Measurements from ENCODE around the gene GNB1L.

GNB1L gene

DNA sequence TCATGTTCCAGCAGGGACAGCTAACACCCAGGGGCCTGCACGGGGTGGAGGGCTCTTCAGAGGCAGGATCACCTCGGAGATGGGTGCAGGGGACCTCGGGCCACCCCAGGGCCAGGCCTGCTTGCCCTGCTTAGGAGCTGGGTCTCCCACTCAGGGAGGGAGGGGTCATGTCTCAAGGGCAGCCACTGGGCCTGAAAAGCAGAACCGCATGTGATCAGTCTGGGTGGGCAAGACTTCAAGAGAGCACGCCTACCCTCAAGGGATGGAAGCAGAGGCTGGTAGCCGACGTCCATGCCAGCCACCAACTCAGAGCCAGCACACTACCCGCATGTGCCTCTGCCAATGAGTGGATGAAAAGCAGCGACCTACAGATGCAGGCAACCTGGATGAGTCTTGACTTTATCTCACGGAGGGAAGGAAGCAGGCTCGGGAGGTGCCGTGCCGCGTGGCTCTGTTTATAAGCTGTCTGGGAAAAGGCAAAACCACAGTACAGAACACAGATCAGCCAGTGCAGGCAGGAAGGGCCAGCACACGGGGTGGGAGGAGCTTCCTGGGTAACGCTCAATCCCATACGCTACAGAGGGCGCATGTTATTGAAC lies 78.1 kb downstream of the GNB1L start:
- 80% methylated on average over 15 of the region's 18 CpGs for WGBS

DNA sequence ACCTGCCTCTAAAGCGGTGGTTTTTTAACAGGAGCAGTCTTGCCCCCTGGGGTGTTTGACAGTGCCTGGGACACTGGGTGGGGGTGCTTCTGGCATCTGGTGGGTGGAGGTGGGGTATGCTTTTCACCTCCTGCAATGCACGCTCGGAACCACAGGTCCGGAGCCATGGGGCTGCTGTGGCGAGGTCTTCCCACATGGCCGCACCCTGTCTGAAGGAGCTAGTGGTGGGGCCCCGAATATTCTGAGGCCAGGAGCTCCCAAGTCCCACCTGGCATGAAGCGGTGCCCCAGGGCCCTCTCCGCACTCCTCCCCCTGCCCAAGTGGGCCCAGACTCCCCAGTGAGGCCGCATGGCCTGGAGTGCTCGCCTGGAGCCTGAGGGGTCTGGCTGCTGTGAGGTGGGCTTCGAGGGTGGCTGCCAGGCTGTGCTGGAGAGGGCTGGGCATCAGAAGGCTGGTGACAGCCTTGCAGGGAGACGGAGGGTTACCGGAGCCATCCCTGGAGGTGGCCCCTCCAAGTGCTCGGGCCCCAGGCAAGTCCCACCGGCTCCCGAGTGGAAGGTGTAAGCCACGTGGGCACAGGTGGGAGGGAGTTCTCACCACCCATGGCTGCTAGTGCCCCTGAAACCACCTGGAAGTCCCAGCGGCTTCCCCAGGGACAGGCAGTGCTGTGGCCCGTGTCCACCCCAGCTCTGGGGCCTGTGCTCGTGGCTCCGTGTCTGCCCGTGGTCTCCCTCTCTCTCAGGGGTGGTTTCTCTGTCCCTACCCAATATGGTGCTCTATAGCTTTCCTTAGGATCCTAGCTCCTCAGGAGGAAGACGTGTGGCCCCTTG lies 79.0 kb downstream of the GNB1L start:
- no peak overlapping the region for H3K4ac ChIP-seq (ENCODE audit: low read depth in 1 of 2, low read length in 2 of 2)
- peak overlapping the region; percentile 61 for H4K91ac ChIP-seq (ENCODE audit: low read length)
- H4K8ac ChIP-seq (ENCODE audit: low read length) = no peak overlapping the region
- H2AFZ ChIP-seq (ENCODE audit: low read depth, low read length) = no peak overlapping the region
- H3K9me3 ChIP-seq (ENCODE audit: control insufficient read depth, low read length) = no peaks in the 10 kb centered on the region
- no peaks in the 10 kb centered on the region for H3K36me3 ChIP-seq (ENCODE audit: control insufficient read depth in 1 of 2, insufficient read depth in 2 of 2, low read depth in 1 of 2, low read length in 2 of 2)
- H3K18ac ChIP-seq (ENCODE audit: low read depth in 1 of 2, low read length in 2 of 2) = no peak overlapping the region
- no peak overlapping the region for H3K14ac ChIP-seq (ENCODE audit: low read length in 2 of 2)
- no peak overlapping the region for H3K23ac ChIP-seq (ENCODE audit: low read length in 2 of 2)
- H2AK5ac ChIP-seq (ENCODE audit: low read length, severe bottlenecking) = no peak overlapping the region
- H2BK15ac ChIP-seq (ENCODE audit: low read depth, poor library complexity, severe bottlenecking) = no peak overlapping the region
- no peak overlapping the region for H2BK120ac ChIP-seq (ENCODE audit: low read depth, low read length)
- H3K4me1 ChIP-seq (ENCODE audit: control insufficient read depth, insufficient read depth, low read depth, low read length) = no peaks in the 10 kb centered on the region
- H3K4me2 ChIP-seq (ENCODE audit: low read length, poor library complexity, severe bottlenecking) = no peak overlapping the region
- H3K27ac ChIP-seq (ENCODE audit: low read length, poor library complexity, severe bottlenecking) = no peak overlapping the region
- H3K79me1 ChIP-seq (replicated peaks; ENCODE audit: low read length, poor library complexity, severe bottlenecking) = no peaks in the 10 kb centered on the region
- WGBS = 86% methylated on average over 22 of the region's 24 CpGs
- H2BK5ac ChIP-seq (ENCODE audit: low read depth, low read length, poor library complexity, severe bottlenecking) = no peak overlapping the region
- no peak overlapping the region for H2BK12ac ChIP-seq (ENCODE audit: low read length in 2 of 2)
- peaks cover 52 to 59% of the 10 kb centered on the region in 2 experiments for H3K27me3 ChIP-seq (ENCODE audit: control insufficient read depth in 1 of 2, insufficient read depth in 1 of 2, low read length in 2 of 2)
- DNase-seq = no peak
- H3K9ac ChIP-seq (ENCODE audit: low read length) = no peak overlapping the region
- H3K4me3 ChIP-seq (ENCODE audit: insufficient read depth in 1 of 2, low read depth in 1 of 2, low read length in 2 of 2) = no peak overlapping the region

More for the DNA sequence above, 78.1 kb downstream of the GNB1L start:
- no peak overlapping the region for H4K8ac ChIP-seq (ENCODE audit: low read length)
- H3K4me3 ChIP-seq (ENCODE audit: insufficient read depth in 1 of 2, low read depth in 1 of 2, low read length in 2 of 2) = no peak overlapping the region
- H3K4me1 ChIP-seq (ENCODE audit: control insufficient read depth, insufficient read depth, low read depth, low read length) = no peaks in the 10 kb centered on the region
- H2BK15ac ChIP-seq (ENCODE audit: low read depth, poor library complexity, severe bottlenecking) = no peak overlapping the region
- no peak overlapping the region for H3K4me2 ChIP-seq (ENCODE audit: low read length, poor library complexity, severe bottlenecking)
- H4K91ac ChIP-seq (ENCODE audit: low read length) = no peak overlapping the region
- H3K27me3 ChIP-seq (ENCODE audit: control insufficient read depth in 1 of 2, insufficient read depth in 1 of 2, low read length in 2 of 2) = peaks cover 44 to 50% of the 10 kb centered on the region in 2 experiments
- no peak overlapping the region for H2AFZ ChIP-seq (ENCODE audit: low read depth, low read length)
- no peak overlapping the region for H2AK5ac ChIP-seq (ENCODE audit: low read length, severe bottlenecking)
- no peak overlapping the region for H2BK5ac ChIP-seq (ENCODE audit: low read depth, low read length, poor library complexity, severe bottlenecking)
- H2BK120ac ChIP-seq (ENCODE audit: low read depth, low read length) = no peak overlapping the region
- no peak overlapping the region for H3K27ac ChIP-seq (ENCODE audit: low read length, poor library complexity, severe bottlenecking)
- no peak overlapping the region for H3K4ac ChIP-seq (ENCODE audit: low read depth in 1 of 2, low read length in 2 of 2)
- peaks cover 1% of the 10 kb centered on the region for H3K9me3 ChIP-seq (ENCODE audit: control insufficient read depth, low read length)
- DNase-seq = peak; percentile 34
- no peaks in the 10 kb centered on the region for H3K79me1 ChIP-seq (replicated peaks; ENCODE audit: low read length, poor library complexity, severe bottlenecking)
- no peak overlapping the region for H3K18ac ChIP-seq (ENCODE audit: low read depth in 1 of 2, low read length in 2 of 2)
- H2BK12ac ChIP-seq (ENCODE audit: low read length in 2 of 2) = no peak overlapping the region
- peak overlapping the region in 1 of 2 experiments; percentile 55 for H3K23ac ChIP-seq (ENCODE audit: low read length in 2 of 2)
- H3K14ac ChIP-seq (ENCODE audit: low read length in 2 of 2) = peak overlapping the region in 1 of 2 experiments; percentile 46
- no peaks in the 10 kb centered on the region for H3K36me3 ChIP-seq (ENCODE audit: control insufficient read depth in 1 of 2, insufficient read depth in 2 of 2, low read depth in 1 of 2, low read length in 2 of 2)
- no peak overlapping the region for H3K9ac ChIP-seq (ENCODE audit: low read length)

DNA sequence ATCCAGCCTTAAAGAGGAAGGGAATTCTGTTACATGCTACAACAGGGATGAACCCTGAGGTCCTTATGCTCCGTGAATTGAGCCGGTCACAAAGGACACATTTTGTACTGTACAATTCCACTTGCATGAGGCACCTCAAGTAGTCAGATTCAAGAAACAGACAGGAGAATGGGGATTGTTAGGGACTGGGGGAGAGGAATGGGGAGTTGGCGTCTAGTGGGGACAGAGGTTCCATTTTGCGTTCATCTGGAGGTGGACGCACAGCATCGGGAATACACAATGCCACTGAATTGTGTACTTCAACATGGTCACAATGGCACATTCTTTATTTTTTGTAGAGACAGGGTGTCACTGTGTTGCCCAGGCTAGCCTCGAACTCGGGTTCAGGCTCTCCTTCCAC lies 80.0 kb downstream of the GNB1L start:
- no peak for DNase-seq
- H4K91ac ChIP-seq (ENCODE audit: low read length) = no peak overlapping the region
- H3K9me3 ChIP-seq (ENCODE audit: control insufficient read depth, low read length) = no peaks in the 10 kb centered on the region
- H3K18ac ChIP-seq (ENCODE audit: low read depth in 1 of 2, low read length in 2 of 2) = no peak overlapping the region
- no peak overlapping the region for H3K4ac ChIP-seq (ENCODE audit: low read depth in 1 of 2, low read length in 2 of 2)
- H2BK12ac ChIP-seq (ENCODE audit: low read length in 2 of 2) = no peak overlapping the region
- H3K23ac ChIP-seq (ENCODE audit: low read length in 2 of 2) = no peak overlapping the region
- no peak overlapping the region for H3K9ac ChIP-seq (ENCODE audit: low read length)
- H2AFZ ChIP-seq (ENCODE audit: low read depth, low read length) = no peak overlapping the region
- H2BK120ac ChIP-seq (ENCODE audit: low read depth, low read length) = no peak overlapping the region
- H3K4me1 ChIP-seq (ENCODE audit: control insufficient read depth, insufficient read depth, low read depth, low read length) = no peaks in the 10 kb centered on the region
- no peak overlapping the region for H3K27ac ChIP-seq (ENCODE audit: low read length, poor library complexity, severe bottlenecking)
- no peak overlapping the region for H2BK15ac ChIP-seq (ENCODE audit: low read depth, poor library complexity, severe bottlenecking)
- no peaks in the 10 kb centered on the region for H3K79me1 ChIP-seq (replicated peaks; ENCODE audit: low read length, poor library complexity, severe bottlenecking)
- no peak overlapping the region for H3K4me3 ChIP-seq (ENCODE audit: insufficient read depth in 1 of 2, low read depth in 1 of 2, low read length in 2 of 2)
- 95% methylated on average over 6 of the region's 8 CpGs for WGBS
- H3K27me3 ChIP-seq (ENCODE audit: control insufficient read depth in 1 of 2, insufficient read depth in 1 of 2, low read length in 2 of 2) = peaks cover 56 to 67% of the 10 kb centered on the region in 2 experiments
- no peak overlapping the region for H3K4me2 ChIP-seq (ENCODE audit: low read length, poor library complexity, severe bottlenecking)
- H2BK5ac ChIP-seq (ENCODE audit: low read depth, low read length, poor library complexity, severe bottlenecking) = no peak overlapping the region
- no peak overlapping the region for H2AK5ac ChIP-seq (ENCODE audit: low read length, severe bottlenecking)
- no peak overlapping the region for H3K14ac ChIP-seq (ENCODE audit: low read length in 2 of 2)
- H4K8ac ChIP-seq (ENCODE audit: low read length) = no peak overlapping the region
- H3K36me3 ChIP-seq (ENCODE audit: control insufficient read depth in 1 of 2, insufficient read depth in 2 of 2, low read depth in 1 of 2, low read length in 2 of 2) = no peaks in the 10 kb centered on the region

DNA sequence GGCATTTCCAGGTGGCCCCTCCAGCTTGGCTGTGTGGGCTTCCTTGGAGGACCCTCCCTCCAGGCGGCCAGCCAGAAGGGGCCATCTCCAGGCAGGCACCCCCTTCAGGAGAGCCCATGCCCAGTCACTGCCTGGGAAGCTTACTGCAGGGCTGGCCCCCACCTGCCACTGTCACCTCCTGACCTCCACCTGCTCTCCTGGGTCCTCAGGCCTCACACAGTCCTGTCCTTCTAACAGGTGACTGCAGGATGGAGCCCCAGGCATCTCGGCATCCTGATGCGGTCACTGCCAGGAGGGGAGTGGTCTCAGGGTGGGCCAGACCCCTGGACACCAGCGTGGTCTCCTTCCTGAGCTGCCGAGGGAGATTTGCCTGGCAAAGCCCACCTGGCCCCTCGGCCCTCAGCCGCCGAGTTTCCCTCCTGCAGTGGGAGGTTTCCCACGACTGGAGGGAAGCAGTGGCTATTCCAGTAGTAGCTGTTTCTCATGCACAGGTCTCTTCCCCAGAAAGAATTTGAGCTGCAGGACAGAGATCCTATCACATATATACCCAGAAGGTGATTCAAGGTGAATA lies 81.1 kb downstream of the GNB1L start:
- DNase-seq = no peak
- no peak overlapping the region for H3K4me3 ChIP-seq (ENCODE audit: insufficient read depth in 1 of 2, low read depth in 1 of 2, low read length in 2 of 2)
- no peak overlapping the region for H4K91ac ChIP-seq (ENCODE audit: low read length)
- H3K4me1 ChIP-seq (ENCODE audit: control insufficient read depth, insufficient read depth, low read depth, low read length) = no peaks in the 10 kb centered on the region
- H3K4ac ChIP-seq (ENCODE audit: low read depth in 1 of 2, low read length in 2 of 2) = no peak overlapping the region
- no peak overlapping the region for H4K8ac ChIP-seq (ENCODE audit: low read length)
- H2AK5ac ChIP-seq (ENCODE audit: low read length, severe bottlenecking) = no peak overlapping the region
- no peaks in the 10 kb centered on the region for H3K9me3 ChIP-seq (ENCODE audit: control insufficient read depth, low read length)
- H3K27me3 ChIP-seq (ENCODE audit: control insufficient read depth in 1 of 2, insufficient read depth in 1 of 2, low read length in 2 of 2) = peaks cover 67 to 68% of the 10 kb centered on the region in 2 experiments
- H2BK120ac ChIP-seq (ENCODE audit: low read depth, low read length) = no peak overlapping the region
- no peak overlapping the region for H3K4me2 ChIP-seq (ENCODE audit: low read length, poor library complexity, severe bottlenecking)
- H3K27ac ChIP-seq (ENCODE audit: low read length, poor library complexity, severe bottlenecking) = no peak overlapping the region
- no peak overlapping the region for H2BK12ac ChIP-seq (ENCODE audit: low read length in 2 of 2)
- H3K79me1 ChIP-seq (replicated peaks; ENCODE audit: low read length, poor library complexity, severe bottlenecking) = no peaks in the 10 kb centered on the region
- WGBS = 77% methylated on average over 9 of the region's 9 CpGs
- H2BK15ac ChIP-seq (ENCODE audit: low read depth, poor library complexity, severe bottlenecking) = no peak overlapping the region
- H2BK5ac ChIP-seq (ENCODE audit: low read depth, low read length, poor library complexity, severe bottlenecking) = no peak overlapping the region
- no peaks in the 10 kb centered on the region for H3K36me3 ChIP-seq (ENCODE audit: control insufficient read depth in 1 of 2, insufficient read depth in 2 of 2, low read depth in 1 of 2, low read length in 2 of 2)
- no peak overlapping the region for H3K23ac ChIP-seq (ENCODE audit: low read length in 2 of 2)
- no peak overlapping the region for H3K18ac ChIP-seq (ENCODE audit: low read depth in 1 of 2, low read length in 2 of 2)
- H2AFZ ChIP-seq (ENCODE audit: low read depth, low read length) = no peak overlapping the region
- H3K9ac ChIP-seq (ENCODE audit: low read length) = no peak overlapping the region
- H3K14ac ChIP-seq (ENCODE audit: low read length in 2 of 2) = peak overlapping the region in 1 of 2 experiments; percentile 41
